Ammon's horn (tissue), 1 donor: Measurements from ENCODE around the gene VCAN.

Source experiments
- DNase-seq: peaks from one replicate; pipeline ENCODE4 v3.0.0-alpha.2; 2016; ENCODE audit warnings: low spot score

Gene VCAN

GRCh38 chr5:83531661-83532060 is 60.1 kb downstream of the VCAN start:
- DNase-seq = no peak

- DNase-seq = no peak
These were observed 67.4 kb downstream of the VCAN start for GRCh38 chr5:83538786-83539462.

GRCh38 chr5:83539463-83539790 is 67.9 kb downstream of the VCAN start:
- no peak for DNase-seq

GRCh38 chr5:83540105-83540504 is 68.6 kb downstream of the VCAN start:
- DNase-seq = peak; percentile 10

DNA sequence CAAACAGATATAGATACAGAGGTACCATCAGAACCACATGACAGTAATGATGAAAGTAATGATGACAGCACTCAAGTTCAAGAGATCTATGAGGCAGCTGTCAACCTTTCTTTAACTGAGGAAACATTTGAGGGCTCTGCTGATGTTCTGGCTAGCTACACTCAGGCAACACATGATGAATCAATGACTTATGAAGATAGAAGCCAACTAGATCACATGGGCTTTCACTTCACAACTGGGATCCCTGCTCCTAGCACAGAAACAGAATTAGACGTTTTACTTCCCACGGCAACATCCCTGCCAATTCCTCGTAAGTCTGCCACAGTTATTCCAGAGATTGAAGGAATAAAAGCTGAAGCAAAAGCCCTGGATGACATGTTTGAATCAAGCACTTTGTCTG is 69.2 kb downstream of the VCAN start:
- DNase-seq = no peak

DNA sequence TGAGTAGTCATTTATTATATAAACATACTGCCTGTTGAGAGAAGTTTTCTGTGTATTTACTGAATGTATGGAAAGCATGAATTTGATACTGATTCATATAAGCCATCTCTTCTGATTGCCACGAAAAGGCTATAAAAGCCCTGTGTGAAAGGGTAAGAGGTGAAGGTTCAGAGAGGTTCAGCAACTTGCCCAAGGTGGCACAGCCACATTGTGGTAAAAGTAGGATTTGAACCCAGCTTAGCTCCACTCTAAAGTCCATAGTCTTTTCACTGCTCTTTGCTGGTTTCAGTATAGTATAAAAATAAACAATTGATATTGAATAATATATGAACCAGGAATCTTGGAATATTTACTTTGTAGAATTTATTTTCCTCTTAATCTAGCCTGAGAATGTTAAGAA is 71.3 kb downstream of the VCAN start:
- no peak for DNase-seq

DNA sequence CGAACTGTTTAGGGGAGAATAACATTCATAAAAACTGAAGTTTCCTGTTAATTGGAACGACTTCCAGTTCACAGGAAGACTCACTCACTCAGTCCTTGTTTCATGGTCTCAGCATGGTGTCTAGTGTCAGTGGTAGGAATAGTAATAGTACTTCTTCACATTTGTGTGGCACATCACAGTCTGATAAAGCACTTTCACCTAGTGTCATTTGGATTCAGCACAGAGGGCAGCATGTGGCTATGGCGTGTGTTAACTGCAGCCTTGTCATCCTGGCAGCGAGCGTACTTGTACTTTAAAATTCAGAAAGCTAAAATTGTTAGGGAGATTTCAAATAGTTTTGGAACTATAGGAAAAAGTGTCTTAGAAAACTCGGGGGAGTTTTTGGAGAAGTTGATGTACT is 72.4 kb downstream of the VCAN start:
- no peak for DNase-seq

- DNase-seq = no peak
These were observed 75.6 kb downstream of the VCAN start for GRCh38 chr5:83547161-83547560.

DNA sequence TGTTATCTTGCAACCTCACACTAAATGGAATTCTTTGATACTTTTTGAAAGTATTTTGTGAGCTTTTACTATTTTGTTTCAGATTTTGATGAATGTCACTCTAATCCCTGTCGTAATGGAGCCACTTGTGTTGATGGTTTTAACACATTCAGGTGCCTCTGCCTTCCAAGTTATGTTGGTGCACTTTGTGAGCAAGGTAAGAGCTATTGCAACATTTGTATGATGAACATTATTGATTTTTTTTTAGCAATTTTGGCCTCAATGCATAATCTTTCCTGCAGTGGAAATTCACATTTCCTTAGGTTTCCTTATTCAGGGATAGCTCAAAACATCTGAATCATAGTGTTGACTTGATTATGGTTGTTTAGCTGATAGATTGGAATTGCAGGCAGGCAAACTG is 76.3 kb downstream of the VCAN start:
- DNase-seq = no peak

DNA sequence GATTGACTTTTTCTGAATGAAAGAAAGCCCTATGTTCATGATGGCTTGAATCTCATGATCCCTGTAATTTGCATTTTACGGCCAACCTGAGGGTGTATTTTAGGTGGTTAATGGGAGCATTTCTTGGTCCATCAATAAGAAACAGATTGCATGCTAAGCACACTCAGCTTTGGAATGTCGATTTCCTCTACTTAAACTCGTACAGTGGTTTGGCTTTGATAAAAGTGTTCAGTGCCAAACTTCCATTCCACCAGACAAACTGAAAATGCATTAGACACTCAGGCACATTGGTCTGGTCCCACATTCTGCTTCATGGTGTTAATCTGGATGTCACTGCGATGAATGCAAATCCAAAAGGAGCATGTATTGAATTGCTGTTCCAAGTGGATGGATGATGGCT is 77.0 kb downstream of the VCAN start:
- DNase-seq = no peak

DNA sequence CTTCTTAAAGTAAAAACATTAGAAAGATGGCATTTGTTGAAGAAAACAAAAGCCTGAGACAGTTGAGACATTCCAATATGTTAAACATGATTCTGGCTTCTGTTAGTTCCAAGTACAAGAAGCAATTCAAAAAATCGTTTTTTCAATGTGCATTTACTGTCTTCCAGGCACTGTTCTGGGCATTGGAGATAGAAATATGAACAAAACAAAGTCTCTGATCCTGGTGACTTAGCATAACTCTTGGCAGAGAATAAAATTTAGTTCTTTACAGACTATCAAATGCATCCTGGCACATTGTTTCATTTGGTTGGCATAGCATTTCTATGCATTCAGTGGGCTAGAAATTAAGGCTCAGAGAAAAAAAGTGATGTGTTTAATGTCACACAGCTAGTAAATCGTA is 77.5 kb downstream of the VCAN start:
- no peak for DNase-seq

DNA sequence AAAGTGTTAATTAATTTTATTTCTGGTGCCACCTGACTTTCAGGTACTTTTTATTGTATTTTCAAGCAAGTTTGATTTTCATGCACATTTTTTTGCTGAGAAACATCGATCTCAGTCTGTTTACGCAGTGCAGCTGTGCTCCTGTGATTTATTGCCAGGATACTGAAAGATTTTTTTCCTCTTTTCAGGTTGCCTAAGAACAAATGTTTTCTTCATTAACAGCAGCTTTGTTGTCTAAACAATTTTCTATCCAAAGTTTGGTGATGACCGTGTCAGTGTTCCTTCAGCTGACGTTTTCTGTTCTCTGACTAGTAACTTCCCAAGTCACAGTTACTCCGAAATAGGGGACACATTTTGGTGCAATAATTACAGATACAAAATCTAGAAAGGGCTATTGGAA is 78.1 kb downstream of the VCAN start:
- no peak for DNase-seq

DNA sequence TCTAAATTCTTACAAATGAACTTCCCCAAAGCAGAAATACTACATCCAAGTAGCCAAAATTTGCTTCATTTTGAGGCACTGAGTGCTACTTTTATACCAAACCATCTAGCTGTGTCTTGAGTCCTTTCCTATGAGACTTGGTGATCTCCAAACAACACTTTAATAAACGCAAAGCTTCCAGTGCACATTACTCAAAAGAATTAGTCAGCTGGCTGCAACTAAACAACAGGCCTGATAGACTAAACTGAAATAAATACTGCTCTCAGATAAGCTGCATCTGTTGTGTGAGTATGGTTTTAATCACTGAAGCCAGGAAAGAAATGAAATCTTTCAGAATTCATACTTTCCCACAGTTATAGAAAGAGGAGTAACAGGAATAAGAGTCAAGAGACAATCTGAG is 80.3 kb downstream of the VCAN start:
- DNase-seq = no peak

- no peak for DNase-seq
These were observed 80.7 kb downstream of the VCAN start for GRCh38 chr5:83552275-83552674.

GRCh38 chr5:83553000-83553486 is 81.5 kb downstream of the VCAN start:
- peak; percentile 15 for DNase-seq

DNA sequence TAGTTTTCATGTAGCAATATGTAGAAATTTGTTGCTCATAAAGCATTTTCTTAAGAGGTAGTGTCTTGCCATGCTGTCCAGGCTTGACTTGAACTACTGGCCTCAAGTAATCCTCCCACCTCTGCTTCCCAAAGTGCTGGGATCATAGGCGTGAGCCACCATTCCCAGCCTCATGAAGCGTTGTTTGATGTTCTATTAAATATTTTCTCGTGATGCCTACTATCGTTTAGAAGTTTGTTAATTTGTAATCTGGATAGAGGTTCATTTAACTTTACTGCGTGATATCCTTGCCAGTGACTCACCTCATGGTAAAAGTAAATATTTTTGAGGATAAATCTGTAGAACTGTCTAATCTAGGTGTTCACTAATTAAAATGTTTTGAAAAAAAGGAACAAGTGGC is 82.6 kb downstream of the VCAN start:
- DNase-seq = no peak

DNA sequence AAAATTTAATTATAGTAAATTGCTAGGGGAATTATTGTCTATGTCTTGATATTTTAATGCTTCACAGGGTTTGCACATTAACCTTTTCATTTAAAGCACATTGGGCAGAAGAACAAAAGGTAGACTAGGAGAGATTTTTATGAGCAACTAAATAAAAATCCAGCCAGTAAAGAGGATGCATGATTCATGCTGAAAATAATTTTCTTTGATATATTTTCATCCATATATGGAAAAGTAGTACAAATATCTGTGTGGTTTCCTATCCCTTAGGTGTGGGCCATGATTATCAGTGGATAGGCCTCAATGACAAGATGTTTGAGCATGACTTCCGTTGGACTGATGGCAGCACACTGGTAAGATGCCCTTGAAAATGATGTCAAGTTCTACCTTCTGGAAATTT is 83.1 kb downstream of the VCAN start:
- no peak for DNase-seq

DNA sequence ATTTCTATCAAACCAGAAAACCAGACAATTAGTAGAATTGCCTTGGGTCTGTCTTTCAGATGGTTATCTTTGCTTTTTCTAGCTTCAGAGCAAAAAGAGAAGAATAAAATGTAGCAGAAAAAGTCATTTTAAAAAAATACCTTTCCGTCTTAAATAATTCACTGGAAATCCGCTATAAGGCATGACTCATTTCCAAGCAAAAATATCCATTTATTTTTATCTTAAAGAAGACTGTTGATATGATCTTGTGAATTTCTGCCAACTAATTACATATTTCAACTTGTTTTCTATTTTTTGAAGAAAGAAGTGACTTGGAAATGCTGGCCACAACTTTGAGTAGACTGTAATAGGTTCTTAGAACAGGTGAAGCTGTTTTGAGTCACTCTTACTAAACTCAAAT is 83.7 kb downstream of the VCAN start:
- no peak for DNase-seq

GRCh38 chr5:83556190-83556589 is 84.6 kb downstream of the VCAN start:
- no peak for DNase-seq

- DNase-seq = no peak
These were observed 87.7 kb downstream of the VCAN start for GRCh38 chr5:83559118-83559785.

DNA sequence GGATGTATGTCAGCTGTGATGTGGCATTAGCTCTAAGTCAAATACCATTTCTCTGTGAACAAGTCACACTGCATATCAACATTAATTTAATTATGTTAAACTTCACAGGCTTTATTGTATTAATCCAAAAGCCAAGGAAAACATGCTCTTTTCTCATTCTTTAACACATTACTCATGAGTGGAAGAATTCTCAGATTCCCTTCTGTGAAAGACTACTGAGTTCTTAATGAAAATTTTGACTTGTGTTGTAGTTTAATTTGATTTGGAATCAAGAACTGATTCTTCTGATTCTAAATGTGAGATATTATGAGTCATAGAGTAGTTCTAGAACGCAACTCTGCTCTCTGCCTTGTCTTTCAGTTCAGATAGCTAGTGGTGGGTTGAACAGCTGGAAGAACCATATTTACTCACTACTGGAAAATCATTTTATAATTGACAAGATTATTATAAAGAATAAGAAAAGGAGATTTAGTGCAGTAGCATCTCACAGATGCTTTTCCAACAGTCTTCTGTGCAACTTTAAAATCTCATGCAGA is 90.6 kb downstream of the VCAN start:
- no peak for DNase-seq

DNA sequence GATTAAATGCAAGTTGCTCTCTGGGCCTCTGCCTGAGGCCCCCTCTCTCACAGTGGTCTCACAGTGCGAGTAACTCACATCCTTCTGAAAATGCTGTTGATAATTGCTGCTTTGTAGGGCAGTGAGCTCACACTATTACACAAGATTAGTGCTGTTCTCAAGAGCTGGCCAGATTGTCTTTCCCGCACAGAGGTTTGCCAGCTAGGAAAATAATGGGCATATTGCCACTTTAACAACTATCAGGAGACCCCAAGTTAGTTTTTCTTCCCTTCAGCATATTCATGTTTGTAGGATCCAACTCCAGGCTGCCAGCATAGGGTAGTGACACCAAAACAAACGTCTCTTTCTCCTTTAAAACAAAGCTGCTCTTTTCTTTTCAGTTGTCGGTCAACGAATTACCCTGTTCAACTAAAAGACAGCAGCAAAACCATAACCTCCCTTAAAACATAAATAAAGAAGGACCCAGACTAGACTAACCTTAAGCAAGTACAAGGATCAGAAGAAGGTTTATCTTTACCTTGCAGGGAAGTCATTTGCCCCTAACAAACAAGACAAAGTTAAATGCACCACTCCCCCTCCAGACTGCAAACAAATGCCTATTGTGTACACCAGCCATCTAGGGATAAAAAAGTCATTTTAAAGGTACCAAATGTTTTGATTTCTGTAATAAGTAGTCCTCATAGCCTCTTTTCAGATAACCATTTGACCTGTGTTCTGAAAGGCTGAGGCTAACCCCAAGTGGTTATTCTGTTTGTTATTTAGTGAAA is 91.4 kb downstream of the VCAN start:
- DNase-seq = peak; percentile 73

DNA sequence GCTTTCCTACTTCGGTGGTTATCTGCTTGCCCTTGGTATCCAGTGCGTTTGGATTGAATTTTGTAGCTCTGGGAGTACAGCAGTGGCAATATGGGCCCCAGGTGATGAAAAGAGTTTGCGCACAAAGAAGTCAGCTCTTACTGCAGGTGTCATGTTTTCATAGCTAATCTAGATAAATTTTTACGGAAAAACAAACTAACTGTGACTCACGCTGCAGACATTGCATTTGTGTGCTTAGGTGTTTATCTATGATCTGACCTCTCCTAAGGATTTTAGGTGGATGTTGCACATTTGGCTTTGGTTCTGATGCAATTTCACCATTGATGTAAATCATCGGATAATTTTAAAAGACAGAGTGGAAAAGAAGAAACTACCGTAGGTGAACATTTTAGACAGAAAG is 92.1 kb downstream of the VCAN start:
- DNase-seq = no peak
